Fibroblast of pulmonary artery (primary cell): Measurements from ENCODE around the gene ATP6V0D1.

Experiments used
- DNase-seq: peaks from one replicate; pipeline ENCODE4 v3.0.0-alpha.2; 2010; ENCODE audit warnings: low read depth
- H3K4me3 ChIP-seq: replicated peaks from 2 replicates; pipeline ENCODE4 v1.5.1; 2011; ENCODE audit warnings: low read depth, mild to moderate bottlenecking, control low read depth, low read length, moderate library complexity
- TF ChIP-seq, protein P1 (sequence below): IDR thresholded peaks from 2 replicates; pipeline ENCODE4 v1.5.1; 2011; ENCODE audit warnings: mild to moderate bottlenecking, control low read depth, low read length, inconsistent platforms; ENCODE audit errors: missing control alignments

The ATP6V0D1 gene

DNA sequence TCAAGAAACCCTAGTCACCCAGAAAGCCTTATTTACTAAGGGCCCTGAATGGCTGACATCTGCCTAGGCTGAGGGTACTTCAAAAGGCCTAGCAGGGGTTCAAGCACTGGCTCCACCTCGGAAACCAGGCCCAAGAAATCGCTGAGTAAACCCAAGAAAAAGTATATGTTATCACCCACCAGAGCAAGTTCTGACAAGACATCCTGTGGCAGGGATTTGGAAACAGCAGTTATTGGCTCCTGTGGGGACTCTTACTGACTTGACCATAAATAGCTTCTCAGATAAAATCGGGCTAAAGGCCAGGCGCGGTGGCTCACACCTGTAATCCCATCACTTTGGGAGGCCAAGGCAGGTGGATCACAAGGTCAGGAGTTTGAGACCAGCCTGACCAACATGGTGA, 12.2 kb downstream of the ATP6V0D1 start:
- DNase-seq = no peak
- H3K4me3 ChIP-seq = no peak overlapping the region
- TF ChIP-seq, protein P1, sequence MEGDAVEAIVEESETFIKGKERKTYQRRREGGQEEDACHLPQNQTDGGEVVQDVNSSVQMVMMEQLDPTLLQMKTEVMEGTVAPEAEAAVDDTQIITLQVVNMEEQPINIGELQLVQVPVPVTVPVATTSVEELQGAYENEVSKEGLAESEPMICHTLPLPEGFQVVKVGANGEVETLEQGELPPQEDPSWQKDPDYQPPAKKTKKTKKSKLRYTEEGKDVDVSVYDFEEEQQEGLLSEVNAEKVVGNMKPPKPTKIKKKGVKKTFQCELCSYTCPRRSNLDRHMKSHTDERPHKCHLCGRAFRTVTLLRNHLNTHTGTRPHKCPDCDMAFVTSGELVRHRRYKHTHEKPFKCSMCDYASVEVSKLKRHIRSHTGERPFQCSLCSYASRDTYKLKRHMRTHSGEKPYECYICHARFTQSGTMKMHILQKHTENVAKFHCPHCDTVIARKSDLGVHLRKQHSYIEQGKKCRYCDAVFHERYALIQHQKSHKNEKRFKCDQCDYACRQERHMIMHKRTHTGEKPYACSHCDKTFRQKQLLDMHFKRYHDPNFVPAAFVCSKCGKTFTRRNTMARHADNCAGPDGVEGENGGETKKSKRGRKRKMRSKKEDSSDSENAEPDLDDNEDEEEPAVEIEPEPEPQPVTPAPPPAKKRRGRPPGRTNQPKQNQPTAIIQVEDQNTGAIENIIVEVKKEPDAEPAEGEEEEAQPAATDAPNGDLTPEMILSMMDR = no peak

DNA sequence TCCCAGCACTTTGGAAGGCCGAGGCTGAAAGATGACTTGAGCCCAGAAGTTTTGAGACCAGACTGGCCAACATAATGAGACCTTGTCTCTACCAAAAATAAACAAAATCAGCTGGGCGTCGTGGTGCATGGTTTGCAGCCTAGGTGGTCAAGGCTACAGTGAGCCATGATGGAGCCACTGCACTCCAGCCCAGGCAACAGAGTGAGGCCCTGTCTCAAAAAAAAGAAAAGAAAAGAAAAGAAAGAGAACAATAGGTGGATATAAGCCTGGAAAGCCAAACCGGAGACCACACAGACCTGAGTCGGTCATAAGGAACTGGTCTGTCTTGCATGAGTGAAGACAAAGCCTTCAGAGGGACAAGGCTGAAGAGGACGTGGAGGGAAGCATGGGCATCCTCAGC, 14.4 kb downstream of the ATP6V0D1 start:
- TF ChIP-seq, protein P1 = no peak
- no peak overlapping the region for H3K4me3 ChIP-seq
- no peak for DNase-seq

DNA sequence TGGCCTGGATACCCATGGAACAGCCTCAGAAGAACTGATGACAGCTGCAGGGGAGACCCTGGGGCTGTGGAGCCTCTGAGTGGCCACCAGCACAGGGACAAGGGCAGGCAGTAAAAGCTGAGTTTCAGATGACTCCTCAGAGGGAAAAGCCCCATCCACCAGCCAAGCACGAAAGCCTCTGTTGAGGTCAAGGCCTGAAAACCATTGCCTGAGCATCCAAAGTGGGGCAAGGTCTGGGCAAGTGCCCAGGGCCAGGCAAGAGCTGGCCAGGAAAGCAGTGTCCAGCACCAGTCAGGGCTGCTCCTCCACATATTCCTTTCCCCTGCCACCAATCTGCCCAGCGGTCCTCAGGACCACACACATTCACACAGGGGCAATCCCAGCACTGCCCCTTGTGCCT, 16.4 kb downstream of the ATP6V0D1 start:
- TF ChIP-seq, protein P1 = no peak
- no peak for DNase-seq
- no peak overlapping the region for H3K4me3 ChIP-seq

DNA sequence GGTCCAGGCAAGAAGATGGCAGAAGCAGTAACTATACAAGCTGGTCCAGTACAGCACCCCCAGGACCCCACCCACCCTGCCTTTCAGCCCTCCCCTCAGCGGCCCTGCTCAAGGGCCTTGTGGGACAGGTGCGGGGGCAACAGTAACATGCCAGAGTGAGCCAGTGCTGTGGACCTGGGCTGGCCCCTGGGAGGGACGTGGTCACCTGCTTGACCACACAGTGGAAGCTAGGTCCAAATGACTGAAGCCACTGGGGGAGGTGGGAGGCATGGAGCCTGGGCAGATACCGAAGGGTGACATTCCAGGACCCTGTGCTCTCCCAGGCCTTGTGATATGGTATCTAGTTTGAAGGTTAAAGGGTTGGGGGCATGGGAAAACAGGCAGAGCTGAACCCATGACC, 17.3 kb downstream of the ATP6V0D1 start:
- no peak overlapping the region for H3K4me3 ChIP-seq
- DNase-seq = no peak
- TF ChIP-seq, protein P1 = no peak

DNA sequence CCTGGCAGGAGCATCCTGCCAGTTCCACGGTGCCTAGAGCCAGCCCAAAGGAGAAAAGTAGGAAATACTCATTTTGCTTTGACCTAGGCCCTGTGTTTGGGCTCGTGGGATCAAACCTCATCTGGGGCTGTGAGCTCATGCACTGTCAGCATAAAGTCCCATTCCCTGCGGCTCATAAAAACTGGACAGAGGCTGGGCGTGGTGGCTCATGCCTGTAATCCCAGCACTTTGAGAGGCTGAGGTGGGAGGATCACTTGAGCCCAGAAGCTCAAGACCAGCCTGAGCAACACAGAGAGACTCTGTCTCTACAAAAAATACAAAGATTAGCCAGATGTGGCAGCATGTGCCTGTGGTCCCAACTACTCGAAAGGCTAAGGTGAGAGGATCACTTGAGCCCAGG, 17.9 kb downstream of the ATP6V0D1 start:
- TF ChIP-seq, protein P1 = no peak
- no peak for DNase-seq
- no peak overlapping the region for H3K4me3 ChIP-seq

DNA sequence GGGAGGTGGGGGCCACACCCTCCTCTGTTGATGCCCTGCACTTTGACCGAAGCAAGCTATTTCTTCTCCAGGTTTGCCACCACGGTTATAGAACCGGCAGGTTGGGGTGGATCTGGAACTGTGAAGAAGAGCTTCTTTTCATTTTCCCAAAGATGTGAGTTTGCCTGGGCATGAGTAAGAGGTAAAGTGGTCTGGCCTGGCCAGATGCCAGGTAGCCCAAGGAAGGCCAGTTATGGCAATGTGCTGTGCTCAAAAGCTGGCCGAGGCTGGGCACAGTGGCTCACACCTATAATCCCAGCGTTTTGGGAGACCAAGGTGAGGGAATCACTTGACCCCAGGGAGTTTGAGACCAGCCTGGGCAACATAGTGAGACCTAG, 18.7 kb downstream of the ATP6V0D1 start:
- no peak overlapping the region for H3K4me3 ChIP-seq
- TF ChIP-seq, protein P1 = no peak
- DNase-seq = no peak

DNA sequence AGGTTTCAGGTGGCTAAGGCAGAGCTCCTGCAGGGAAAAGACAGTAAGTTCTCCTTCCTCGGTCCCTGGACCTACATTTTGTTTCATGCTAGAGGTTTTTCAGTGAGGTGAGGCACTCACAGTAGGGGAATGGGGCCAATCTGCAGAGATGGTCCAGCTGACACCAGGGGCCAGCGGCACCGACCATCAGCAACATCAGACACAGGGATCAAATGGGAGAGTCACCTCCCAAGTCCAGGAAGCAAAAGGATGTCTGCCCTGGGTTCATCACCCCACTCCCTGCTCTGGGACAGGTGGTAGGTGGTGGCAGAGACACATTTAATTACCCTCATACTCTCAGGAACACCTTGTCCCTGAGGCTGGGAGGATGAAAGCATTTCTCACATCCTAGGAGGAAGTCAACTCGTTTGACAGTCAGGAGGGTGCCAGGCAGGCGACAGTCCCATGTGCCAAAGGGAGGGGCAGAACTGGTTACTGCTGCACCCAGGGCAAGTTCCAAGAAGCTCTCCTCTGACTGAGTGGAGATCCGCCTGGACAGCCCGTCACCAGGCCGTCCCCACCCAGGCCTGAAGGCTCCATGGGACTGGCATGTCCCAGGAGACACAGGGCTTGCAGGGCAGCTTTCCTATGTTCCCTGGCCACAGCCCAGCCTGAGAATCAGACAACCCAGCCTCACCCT, 19.2 kb downstream of the ATP6V0D1 start:
- TF ChIP-seq, protein P1 = no peak
- H3K4me3 ChIP-seq = no peak overlapping the region
- no peak for DNase-seq
